Left renal pelvis (tissue), 4 donors: ENCODE data around the gene TIMM9. TPM values are rescaled to one million over a fixed set of nuclear protein-coding genes. Genes with fewer than 3 reads are reported as not detected.
"Not testable (repeated sequence)": the region's sequence is repeated elsewhere in the genome, so short reads cannot be mapped to it uniquely, and the experiment has no call there.

Experiments used
- DNase-seq, 4 donors: peaks; one replicate each; pipeline ENCODE4 v3.0.0-alpha.2; 2013; ENCODE audit warnings: low read depth in 4 of 4, low spot score in 3 of 4
- polyA plus RNA-seq, 4 donors: library from polyadenylated mRNA; unstranded; fragments of 120-200 nt; gene quantifications; one replicate each; pipeline ENCODE4 v1.2.1, GENCODE V29; 2013; ENCODE audit not compliant: insufficient read length in 4 of 4

The TIMM9 gene
- polyA plus RNA-seq, 4 donors: 77.3 to 105 (median 85.9) TPM

GRCh38 chr14:58398895-58399294 is 28.4 kb downstream of the TIMM9 start:
- DNase-seq: no peak

- DNase-seq: no peak
Observed at GRCh38 chr14:58398495-58398894, 28.8 kb downstream of the TIMM9 start.

GRCh38 chr14:58397156-58397555 is 30.2 kb downstream of the TIMM9 start:
- DNase-seq: no peak

GRCh38 chr14:58395812-58396788 is 31.2 kb downstream of the TIMM9 start, which contains the start of gene TOMM20L:
TSS of gene TOMM20L (plus strand) at chr14:58395930. CDS start at chr14:58395958, 28 bp downstream.
- DNase-seq: peak; percentile 31 to 59 (median 50)

- DNase-seq: peak in 1 of 4 donors; percentile 19
Observed at GRCh38 chr14:58395562-58395811, 31.8 kb downstream of the TIMM9 start.

- DNase-seq: no peak
Observed at GRCh38 chr14:58390830-58391229, 36.5 kb downstream of the TIMM9 start.

- no peak for DNase-seq
Observed at GRCh38 chr14:58376791-58377190, 50.5 kb downstream of the TIMM9 start.

GRCh38 chr14:58368956-58369355 is 58.4 kb downstream of the TIMM9 start:
- no peak for DNase-seq

GRCh38 chr14:58367296-58367695 is 60.0 kb downstream of the TIMM9 start:
- DNase-seq: no peak

GRCh38 chr14:58364316-58364715 is 63.0 kb downstream of the TIMM9 start:
- no peak for DNase-seq

- peak in 1 of 4 donors; percentile 6 for DNase-seq
Observed at GRCh38 chr14:58362798-58363412, 64.4 kb downstream of the TIMM9 start.

GRCh38 chr14:58362272-58362671 is 65.1 kb downstream of the TIMM9 start:
- not testable (repeated sequence) for DNase-seq

Other genes with a start within 250 kb of the TIMM9 start
- gene ACTR10, start 227.4 kb downstream of the TIMM9 start, polyA plus RNA-seq: 100 to 1,000 TPM in 3 of 4 donors, 10 to 100 TPM in 1; 96.7 to 115 (median 106) TPM
- 100 to 1,000 TPM; 113 to 162 (median 151) TPM for gene PSMA3, start 182.7 kb downstream of the TIMM9 start, polyA plus RNA-seq
- gene ARID4A, start 129.0 kb downstream of the TIMM9 start, polyA plus RNA-seq: 10 to 100 TPM; 21.3 to 37.9 (median 32.7) TPM
- gene TOMM20L, start 31.6 kb downstream of the TIMM9 start, polyA plus RNA-seq: 1 to 10 TPM; 1.3 to 1.8 (median 1.5) TPM
- gene KIAA0586, start 188 bp upstream of the TIMM9 start, polyA plus RNA-seq: 10 to 100 TPM; 19.3 to 24.2 (median 21.9) TPM
- 100 to 1,000 TPM in 1 of 4 donors, 10 to 100 TPM in 3; 31.4 to 133 (median 37.5) TPM for gene DACT1, start 210.4 kb upstream of the TIMM9 start, polyA plus RNA-seq